Measurements from ENCODE around the gene RAD23B. TPM values are rescaled to one million over a fixed set of nuclear protein-coding genes. Genes with fewer than 3 reads are reported as not detected.

RAD23B gene
- total RNA-seq, 2 donors from 2014 or later = 79.8 to 89.2 TPM

DNA sequence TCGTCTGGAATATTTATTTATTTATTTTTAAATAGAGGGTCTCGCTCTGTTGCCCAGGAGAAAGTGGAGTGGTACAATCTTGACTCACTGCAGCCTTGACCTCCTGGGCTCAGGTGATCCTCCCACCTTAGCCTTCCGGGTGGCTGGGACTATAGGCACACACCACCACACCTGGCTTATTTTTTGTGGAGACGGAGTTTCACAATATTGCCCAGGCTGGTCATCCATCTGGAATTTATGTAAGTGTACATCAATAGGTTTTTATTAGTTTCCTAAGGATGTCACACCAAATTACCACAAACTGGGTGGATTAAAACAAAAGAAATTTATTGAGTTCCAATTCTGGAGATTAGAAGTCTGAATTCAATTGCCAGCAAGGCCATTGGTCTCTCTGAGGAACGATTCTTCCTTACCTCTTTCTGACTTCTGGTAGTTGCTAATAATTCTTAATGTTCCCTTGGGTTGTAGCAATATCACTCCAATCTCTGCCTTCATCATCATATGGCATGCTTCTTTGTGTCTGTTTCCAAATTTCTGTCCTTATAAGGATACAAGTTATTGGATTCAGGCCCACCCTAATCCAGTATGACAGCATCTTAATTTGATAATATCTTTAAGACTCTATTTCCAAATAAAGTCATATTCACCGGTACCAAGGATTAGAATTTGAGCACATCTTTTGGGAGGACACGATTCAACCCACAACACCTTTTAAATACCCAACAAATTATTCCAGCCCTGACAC is 16.3 kb upstream of the RAD23B start:
- no peak for DNase-seq (ENCODE audit: low spot score)
- intact Hi-C loops (cut with DNase I) = no loop called here

DNA sequence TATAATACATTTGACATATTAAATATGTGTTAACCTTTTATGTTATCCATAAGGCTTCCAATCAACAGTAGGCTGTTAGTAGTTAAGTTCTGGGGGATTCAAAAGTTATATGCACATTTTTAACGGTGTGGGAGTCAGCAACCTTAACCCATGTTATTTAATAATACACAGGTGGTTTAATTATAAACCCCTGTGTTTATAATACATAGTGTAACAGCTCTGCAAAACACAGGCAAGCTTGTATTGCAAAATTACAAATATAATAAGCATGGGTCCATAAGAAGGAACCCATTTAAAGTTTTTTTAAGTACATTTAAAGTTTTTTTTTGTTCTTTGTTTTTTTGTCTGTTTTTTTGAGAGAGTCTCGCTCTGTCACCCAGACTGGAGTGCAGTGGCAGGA is 14.5 kb upstream of the RAD23B start:
- DNase-seq (ENCODE audit: low spot score) = no peak
- intact Hi-C loops (cut with DNase I) = no loop called here

DNA sequence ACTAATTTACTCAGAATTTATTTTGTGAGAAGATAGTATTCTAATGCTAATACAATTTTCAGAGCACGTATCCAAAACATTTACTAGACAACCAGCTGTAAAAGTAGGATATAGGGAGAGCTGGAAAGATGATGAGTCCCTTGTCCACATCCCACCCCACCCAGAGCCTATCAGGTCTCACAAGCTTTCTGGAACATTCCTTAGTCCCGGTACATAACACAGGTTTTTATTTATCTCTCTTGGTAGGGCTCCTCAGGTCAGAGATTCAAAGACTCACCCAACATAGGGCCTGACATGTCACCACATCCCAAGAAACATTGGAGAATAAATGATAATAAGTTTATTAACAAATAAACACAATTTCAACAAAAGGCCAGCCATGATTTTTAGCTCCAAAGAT is 13.8 kb upstream of the RAD23B start:
- no peak for DNase-seq (ENCODE audit: low spot score)
- intact Hi-C loops (cut with DNase I) = no loop called here

DNA sequence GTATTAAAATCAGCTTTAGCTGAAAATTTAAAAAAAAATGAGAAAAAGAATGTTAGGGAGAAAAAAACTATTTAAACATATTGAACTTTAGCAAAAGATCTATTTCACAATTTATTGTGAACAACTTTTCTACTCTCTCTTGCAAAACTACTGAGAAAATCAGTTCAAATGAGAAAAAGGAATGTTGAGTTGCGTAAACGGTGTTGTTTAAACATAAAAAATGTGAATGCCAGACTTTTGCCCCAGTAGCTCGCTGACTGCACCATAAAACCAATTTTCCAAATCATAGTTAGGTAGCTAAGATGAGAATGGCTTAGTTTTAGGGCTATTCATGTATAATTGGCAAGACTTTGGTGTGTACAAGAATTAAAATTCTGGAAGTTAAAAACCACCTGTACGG is 13.4 kb upstream of the RAD23B start:
- no peak for DNase-seq (ENCODE audit: low spot score)
- intact Hi-C loops (cut with DNase I) = no loop called here

DNA sequence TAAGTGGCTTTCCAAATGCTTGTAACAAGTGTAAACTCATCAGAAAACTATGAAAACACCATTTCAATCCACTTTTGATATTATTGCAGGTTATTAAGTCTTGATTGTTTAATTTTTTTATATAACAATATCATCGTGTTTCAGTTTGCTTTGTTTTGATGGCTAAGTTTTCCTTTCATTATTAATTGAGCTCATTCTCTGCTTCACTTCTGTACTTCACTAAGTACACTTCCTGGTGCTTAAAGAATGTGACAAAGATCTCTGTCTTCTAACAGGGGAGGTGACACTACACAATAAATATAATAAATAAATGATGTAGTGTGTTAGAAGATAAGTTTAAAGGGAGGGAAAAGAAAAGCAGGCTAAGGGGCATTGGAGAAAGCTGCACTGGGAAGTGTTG is 13.0 kb upstream of the RAD23B start:
- no peak for DNase-seq (ENCODE audit: low spot score)
- intact Hi-C loops (cut with DNase I) = no loop called here

DNA sequence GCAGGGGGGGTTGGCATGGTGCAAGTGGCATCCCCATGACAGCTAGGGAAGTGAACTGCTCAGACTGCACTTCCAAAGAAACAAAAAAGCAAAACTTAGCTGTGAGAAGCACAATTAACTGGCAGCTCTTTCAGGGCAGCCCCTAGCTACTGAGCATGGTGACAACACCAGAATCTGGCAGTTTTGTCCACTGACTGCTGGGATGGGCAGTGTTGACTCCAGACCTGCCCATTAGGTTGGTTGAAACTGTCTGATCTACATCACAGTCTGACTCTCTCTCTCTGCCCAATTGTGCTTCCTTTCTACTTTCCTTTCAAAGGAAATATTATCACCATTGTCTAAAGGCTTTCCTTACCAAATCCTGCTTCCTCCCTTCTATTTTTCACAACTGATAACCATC is 12.5 kb upstream of the RAD23B start:
- no peak for DNase-seq (ENCODE audit: low spot score)
- intact Hi-C loops (cut with DNase I) = no loop called here

DNA sequence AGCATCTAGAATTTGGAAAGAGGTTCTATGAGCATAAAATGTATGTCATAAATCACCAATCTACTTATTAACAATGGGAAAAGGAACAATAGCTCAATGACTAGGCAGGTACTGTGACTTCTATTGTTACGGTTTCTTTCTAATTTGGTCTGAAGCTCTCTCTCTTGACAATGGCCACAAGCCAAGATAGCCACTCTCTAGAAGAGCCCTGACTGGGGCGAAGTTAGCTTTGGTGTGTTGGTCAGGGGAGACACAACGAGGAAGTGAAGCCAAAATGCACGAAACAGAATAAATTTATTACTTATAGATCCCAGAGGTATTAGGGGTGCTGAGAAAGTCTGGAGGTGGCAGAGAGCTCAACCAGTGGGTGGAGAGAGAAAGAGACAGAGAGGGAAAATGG is 9.4 kb upstream of the RAD23B start:
- DNase-seq (ENCODE audit: low spot score) = no peak
- intact Hi-C loops (cut with DNase I) = no loop called here

DNA sequence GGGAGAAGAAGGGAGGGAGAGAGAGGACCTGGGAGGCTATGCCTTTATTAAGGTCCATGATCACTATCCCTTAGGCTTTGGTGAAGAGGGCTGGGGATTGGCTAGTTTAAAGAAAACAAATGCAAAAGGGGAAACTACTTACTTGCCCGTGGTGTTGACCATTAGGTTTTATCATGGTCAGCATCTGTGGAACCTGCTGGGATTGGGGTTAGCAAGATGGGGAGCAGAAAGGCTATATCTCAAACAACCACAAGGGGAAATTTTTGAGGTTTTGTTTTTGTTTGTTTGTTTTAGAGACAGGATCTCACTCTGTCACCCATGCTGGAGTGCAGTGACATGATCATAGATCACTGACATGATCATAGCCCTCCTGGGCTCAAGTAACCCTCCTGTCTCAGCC is 9.0 kb upstream of the RAD23B start:
- intact Hi-C loops (cut with DNase I) = no loop called here
- no peak for DNase-seq (ENCODE audit: low spot score)

DNA sequence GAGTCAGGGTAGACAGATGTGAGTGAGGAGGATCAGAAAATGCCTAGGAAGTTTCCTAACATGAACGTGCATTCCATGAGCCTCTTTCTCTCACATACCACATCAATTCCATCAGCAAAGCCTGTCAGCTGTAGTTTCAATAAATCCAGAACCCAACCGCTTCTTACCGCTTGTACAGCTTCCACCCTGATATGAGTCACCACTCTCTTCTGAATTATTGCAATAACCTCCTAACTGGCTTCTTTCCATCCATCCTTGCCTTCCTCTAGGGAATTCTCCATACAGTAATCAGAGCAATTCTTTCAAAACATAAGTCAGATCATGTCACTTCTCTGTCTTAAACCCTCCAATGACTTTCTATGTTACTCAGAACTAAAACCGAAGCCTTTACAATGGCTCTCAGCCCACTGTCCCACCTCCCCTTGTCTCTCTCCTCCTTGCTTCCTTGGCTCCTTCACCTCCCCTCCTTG is 8.1 kb upstream of the RAD23B start:
- intact Hi-C loops (cut with DNase I) = no loop called here
- no peak for DNase-seq (ENCODE audit: low spot score)

DNA sequence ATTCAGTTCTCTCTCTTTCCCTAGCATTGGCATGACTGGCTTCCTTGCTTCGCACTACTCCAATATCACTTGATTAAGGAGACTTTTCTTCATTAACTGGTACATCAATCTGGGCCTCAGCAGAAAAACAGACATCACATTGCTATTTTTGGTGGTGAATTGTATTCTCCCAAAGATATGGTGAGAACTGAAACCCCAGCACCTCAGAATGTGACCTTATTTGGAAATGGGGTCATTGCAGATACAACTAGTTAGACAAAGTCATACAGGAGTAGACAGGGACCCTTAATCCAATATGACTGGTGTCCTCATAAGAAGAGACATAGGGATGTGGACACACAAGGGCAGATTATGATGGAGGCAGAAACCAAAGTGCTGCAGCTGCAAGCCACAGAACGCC is 7.5 kb upstream of the RAD23B start:
- intact Hi-C loops (cut with DNase I) = no loop called here
- DNase-seq (ENCODE audit: low spot score) = no peak

DNA sequence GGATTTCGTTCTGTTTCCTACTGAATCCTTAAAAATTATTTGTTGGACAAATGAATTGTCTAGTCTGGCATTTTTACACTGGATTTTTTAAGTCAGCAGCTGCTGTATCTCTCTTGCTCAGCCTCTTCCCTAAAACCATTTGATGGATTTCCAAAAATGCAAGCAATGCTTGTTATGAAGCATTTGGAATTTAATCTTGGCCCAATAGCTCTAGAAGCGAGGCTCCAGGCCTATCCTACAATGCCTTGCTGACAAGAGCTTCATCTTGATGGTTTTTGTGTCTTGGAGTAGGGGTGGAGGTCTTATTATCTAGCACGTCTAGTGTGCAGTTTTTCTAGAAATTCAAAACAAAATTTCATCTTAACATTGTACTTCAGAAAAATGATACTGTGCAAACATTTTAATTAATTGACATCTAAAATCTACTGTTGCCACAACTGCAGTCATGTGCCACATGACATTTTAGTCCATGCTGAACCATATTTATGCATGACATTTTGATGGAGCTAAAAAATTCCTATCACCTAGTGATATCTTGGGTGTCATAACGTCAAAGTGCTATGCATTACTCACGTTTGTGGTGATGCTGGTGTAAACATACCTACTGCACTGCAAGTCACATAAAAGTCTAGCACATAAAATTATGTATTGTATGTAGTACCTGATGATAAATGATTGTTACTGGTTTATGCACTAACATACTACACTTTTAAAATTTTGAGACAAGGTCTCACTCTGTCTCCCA is 5.9 kb upstream of the RAD23B start:
- intact Hi-C loops (cut with DNase I) = no loop called here
- no peak for DNase-seq (ENCODE audit: low spot score)

DNA sequence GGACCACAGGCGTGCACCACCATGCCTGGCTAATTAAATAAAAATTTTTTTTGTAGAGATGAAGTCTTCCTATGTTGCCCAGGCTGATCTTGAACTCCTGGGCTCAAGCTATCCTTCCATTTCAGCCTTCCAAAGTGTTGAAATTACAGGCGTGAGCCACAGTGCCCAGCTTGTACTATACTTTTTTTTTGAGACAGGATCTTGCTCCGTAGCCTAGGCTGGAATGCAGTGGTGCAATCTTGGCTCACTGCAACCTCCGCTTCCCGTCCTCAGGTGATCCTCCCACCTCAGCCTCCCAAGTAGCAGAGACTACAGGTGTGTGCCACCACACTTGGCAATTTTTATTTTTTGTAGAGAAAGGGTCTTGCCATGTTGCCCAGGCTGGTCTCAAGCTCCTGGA is 5.3 kb upstream of the RAD23B start:
- intact Hi-C loops (cut with DNase I) = no loop called here

DNA sequence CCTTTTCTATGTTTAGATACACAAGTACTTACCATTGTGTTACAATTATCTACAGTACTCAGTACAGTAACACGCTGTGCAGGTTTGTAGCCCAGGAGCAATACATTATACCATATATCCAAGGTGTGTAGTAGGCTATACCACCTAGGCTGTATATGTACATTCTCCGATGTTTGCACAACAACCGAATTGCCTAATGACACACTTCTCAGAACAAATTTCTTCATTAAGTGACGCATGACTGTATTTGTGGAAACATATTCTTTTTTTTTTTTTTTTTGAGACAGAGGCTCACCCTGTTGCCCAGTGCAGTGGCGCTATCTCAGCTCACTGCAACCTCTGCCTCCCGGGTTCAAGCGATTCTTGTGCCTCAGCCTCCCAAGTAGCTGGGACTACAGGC is 4.0 kb upstream of the RAD23B start:
- no peak for DNase-seq (ENCODE audit: low spot score)
- intact Hi-C loops (cut with DNase I) = no loop called here

More for the DNA sequence above, 5.3 kb upstream of the RAD23B start:
- DNase-seq (ENCODE audit: low spot score) = no peak

DNA sequence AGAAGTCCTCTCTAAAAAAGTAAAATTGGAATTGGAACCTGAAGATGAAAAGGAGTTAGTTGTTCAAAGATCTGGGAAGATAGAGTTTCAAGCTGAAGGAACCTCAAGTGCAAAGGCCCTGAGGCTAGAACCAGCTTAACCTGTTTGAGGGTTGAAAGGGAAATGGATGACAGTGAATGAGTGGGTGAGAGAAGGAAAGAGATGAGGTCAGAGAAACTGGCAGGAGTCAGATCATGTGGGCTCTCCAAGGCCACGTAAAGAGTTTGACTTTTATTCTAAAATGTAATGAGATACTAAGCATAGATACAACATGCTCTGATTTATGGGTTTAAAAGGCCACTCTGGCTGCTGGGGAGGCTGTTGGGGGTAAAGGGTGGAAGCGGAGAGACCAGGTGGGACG is 2.5 kb upstream of the RAD23B start:
- intact Hi-C loops (cut with DNase I) = no loop called here

DNA sequence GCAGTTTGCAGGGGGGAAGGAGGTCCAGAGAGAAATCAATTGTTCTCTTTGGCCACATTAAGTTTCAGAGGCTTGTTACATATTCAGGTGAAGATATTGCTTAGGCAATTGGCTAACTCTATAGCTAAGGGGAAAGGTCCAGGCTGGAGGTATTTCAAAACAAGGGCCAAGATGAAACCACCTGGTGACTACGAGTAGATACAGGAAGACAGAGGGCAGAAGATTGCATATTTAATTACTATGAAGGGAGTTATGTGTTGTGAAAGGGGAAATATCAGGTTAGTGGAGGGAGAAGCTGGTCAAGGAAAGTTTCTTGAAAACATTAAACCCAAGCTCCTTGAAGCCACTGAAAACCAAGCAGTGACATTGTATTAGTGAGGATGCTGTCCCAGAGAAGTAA is 1.9 kb upstream of the RAD23B start:
- DNase-seq (ENCODE audit: low spot score) = no peak
- intact Hi-C loops (cut with DNase I) = no loop called here

More for the DNA sequence above, 2.5 kb upstream of the RAD23B start:
- DNase-seq (ENCODE audit: low spot score) = no peak

DNA sequence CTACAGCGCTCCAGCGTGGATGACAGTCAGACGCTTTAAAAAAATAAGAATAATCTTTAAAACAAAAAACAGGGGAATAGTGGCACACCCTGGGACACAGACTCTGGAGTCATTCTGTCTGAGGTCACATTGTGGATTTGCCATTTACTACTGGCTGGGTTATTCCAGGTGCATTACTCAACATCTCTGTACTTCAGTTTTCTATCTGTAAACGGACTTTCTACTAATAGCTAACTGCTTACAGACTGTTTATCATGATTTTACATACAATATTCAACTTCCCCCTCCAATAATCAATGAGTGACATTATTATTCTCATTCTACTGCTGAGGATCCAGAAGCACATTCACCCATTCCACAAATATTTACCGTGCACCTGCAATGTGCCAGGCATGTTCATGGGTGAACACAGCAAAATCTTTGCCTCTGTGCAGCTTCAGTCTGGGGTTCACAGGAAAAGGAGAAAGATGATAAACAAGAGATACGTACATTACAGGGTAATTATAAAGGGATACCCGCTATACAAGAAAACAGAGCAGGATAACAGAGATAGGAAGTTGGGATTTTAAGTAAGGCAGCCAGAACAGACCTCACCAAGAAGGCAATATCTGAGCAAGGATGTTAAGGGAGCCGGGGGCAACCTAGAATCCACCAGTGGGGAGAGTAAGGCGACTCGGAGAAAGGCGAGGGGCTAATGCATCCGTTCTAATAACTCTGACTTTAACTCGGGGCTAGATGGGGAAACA is 984 bp upstream of the RAD23B start:
- intact Hi-C loops (cut with DNase I) = no loop called here
- DNase-seq (ENCODE audit: low spot score) = no peak

DNA sequence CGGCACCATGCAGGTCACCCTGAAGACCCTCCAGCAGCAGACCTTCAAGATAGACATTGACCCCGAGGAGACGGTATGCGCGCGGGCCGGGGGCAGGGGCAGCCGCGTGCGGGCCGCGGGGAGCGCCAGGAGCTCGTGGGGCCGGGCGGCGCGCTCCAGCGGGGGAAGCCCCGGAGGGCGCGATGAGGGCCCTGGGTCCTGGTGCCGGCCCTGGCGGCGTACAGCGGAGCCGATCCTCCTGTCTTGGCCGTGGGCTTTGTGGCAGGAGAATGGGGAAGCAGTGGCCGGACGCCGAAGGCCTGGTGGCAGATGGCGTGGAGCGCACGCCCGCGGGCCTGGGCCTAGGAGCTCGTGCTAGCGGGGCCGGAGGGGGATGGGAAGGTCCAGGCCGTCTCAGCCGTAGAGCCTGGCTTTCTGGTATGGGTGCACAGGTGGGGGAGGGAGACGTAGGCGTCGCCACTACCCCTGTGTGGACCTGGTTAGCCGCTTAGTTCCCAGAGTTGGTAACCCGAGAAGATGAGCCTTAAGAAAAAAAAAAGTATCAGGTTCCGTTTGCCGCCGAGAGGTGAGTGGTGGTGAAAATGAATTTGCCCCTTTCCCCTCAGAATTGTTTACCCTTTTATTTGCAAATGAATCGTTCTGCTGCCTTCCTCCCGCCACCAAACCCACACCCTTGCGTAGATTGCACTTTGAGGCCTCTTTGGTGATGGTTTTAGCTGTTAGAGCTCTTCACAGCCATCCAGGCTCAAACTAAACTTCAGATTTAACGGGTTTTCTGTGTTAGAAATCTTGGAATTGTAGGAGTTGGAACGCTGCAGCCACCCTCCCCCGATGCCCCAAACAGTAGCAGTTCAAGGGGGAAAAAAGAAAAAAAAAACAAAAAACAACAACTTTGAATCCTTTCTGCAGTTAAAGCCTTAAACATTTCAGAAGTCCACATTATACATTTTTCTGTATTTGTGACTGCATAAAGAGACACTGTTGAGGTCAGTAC is 841 bp downstream of the RAD23B start:
- intact Hi-C loops (cut with DNase I) = no loop called here
- peak; percentile 90 for DNase-seq (ENCODE audit: low spot score)

DNA sequence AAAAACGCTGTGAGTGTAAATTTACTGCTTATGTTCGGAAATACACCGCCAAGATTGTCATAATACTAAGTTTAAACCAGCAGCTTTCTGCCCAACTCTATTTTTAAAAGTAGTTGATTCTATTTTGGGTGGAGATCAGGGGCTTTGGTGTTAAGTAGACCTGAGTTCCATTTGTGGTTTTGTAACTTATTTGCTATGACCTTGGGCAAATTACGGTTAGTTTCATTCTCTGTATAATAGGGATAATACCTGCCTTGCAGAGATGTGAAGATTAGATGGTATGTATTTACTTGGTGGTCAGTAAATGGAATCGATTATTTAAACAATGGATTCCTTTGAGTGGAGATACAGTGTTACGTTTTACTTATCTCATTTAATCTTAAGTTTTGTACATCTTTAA is 1.6 kb downstream of the RAD23B start:
- DNase-seq (ENCODE audit: low spot score) = no peak
- intact Hi-C loops (cut with DNase I) = no loop called here

DNA sequence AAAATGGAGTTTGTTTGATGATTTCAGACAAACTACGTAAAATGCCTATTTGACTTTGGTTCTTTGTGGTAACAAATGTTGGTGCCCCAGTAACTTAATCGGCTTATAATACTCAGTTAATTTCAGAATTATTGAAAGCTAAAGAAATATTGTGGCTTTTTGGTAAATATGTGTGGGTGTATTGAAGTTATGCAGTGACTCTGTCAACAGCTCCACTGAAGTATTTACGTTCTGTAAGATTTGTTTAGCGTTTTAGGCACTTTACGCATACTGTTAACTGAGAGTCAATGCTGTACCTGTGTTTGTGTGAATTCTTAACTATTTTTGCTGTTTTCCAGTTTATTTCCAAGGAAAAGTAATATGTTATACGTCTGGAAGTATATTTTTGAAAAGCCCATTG is 2.2 kb downstream of the RAD23B start:
- no peak for DNase-seq (ENCODE audit: low spot score)
- intact Hi-C loops (cut with DNase I) = no loop called here

All from posterior vena cava (tissue), 2 donors.